Activated CD4-positive, alpha-beta T cell treated with anti-CD3 and anti-CD28 coated beads for 24 hours (primary cell): ENCODE data around the gene SPATA7.

Source experiments
- DNase-seq, 2 donors: peaks; one replicate each; pipeline ENCODE4 v3.0.0-alpha.2; 2020; ENCODE audit warnings: low read depth in 2 of 2

The SPATA7 gene

DNA sequence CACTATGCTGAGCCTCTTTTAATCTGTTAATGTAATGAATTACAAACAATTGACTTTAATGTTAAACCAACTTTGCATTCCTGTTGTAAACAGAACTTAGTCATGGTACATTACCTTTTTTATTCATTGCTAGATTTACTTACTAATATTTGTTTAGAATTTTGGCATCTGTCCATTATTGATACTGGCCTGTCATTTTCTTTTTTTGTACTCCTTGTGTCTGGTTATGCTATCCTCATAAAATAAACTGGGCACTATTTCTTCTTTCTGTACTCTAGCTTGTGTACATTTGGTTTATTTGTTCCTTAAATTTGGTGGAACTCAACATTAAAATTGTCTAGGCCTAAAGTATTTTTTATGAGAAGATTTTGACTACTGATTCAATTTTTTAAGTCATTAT, 32.1 kb downstream of the SPATA7 start:
- DNase-seq = no peak

DNA sequence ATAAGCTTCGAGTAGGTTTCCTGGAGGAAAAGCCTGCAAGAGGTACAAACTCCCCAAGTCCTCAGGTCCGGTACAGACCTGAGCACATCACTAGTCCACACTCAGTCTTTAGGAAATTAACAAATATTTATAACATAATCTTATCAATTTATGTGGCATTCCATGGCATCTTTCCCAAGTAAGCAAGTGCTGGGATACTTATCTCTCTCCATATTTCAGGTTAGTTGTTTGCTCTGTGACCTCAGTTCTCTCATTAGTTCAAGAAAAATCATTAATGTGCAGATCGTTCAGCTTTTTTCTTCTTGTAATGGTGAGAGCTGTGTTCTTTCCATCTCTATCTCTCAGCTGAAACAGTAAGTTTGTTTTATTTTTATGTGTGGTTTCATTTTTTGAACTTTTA, 34.7 kb downstream of the SPATA7 start:
- DNase-seq = no peak

DNA sequence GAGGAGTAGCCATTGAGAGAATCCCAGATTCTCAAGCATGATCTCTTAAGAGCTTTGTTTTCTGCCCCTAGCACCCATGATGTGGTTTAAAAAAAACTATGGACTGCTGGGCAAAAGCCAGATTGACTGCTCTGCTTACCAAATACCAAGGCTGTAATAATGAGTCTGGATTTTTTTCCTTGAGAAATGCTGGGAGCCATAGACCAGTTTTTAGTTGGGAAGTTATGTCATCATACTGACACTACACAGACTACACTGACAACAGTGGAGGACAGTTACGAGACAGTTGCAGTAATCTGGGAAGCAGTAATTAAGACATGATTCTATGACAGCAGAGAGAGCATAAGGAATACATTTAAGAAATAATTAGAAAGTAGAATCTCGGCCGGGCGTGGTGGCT, 35.8 kb downstream of the SPATA7 start:
- DNase-seq = no peak

- no peak for DNase-seq
Measured at GRCh38 chr14:88422047-88422446, 36.6 kb downstream of the SPATA7 start.

DNA sequence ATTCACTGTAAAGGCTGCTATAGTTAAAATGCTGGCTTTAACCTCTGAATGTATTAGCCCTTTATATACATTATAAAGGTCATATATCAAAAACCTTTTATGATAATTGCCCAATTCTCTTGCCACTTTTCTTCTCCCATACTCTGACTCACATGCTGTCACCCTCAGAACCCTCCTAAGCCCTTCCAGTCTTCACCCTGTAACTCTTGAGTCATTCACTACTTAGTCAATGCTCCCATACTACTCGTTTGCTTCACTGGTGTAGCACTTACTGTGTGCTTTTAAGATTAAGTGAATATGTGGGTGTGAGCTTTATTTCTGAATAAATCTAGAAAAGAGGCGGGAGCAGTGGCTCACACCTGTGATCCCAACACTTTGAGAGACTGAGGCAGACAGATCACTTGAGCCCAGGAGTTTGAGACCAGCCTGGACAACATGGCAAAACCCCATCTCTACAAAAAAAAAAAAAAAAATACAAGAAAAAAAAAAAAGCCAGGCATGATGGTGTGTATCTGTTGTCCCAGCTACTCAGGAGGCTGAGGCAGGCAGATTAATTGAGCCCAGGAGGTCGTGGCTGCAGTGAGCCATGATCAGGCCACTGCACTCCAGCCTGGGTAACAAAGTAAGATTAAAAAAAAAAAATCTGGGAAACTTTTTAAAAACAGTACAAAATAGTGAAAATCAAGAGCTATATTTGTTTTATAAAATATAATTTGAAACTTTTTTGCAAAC, 37.6 kb downstream of the SPATA7 start:
- DNase-seq = no peak

- no peak for DNase-seq
Measured at GRCh38 chr14:88424573-88424972, 39.1 kb downstream of the SPATA7 start.

DNA sequence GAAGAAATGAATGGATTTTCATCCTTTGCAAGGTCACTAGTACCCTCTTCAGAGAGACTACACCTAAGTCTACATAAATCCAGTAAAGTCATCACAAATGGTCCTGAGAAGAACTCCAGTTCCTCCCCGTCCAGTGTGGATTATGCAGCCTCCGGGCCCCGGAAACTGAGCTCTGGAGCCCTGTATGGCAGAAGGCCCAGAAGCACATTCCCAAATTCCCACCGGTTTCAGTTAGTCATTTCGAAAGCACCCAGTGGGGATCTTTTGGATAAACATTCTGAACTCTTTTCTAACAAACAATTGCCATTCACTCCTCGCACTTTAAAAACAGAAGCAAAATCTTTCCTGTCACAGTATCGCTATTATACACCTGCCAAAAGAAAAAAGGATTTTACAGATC, 40.8 kb downstream of the SPATA7 start:
- no peak for DNase-seq

GRCh38 chr14:88430976-88431375, 45.5 kb downstream of the SPATA7 start:
- DNase-seq = no peak

DNA sequence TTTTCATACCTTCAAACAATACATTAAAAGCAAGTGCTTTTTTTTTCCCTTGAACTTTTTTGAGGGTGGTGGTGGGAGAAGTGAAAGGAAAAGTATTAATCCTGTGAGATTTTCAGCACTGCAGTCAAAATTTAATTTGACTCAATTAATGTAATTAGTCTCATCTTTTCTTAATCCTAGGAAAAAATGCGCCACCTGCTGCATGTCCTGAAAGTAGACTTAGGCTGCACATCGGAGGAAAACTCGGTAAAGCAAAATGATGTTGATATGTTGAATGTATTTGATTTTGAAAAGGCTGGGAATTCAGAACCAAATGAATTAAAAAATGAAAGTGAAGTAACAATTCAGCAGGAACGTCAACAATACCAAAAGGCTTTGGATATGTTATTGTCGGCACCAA, 52.2 kb downstream of the SPATA7 start:
- no peak for DNase-seq

DNA sequence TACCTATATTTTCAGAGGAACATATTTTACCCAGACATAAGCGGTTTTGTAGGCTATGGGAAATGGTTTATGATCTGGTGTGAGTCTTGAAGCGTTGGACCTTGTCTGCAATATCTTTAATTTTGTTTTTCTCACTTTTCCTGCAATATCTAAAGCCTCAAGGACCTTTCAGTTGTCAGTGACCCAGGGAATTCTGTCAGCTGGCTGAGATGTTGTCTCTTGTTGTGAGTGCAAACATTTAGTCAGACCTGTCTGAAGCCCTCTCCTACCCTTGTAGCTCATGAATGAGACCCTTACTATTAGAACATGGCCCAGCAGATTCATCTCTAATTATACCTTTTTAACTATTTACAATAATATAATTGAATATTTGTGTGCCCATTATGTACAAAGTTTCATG, 53.6 kb downstream of the SPATA7 start:
- no peak for DNase-seq

DNA sequence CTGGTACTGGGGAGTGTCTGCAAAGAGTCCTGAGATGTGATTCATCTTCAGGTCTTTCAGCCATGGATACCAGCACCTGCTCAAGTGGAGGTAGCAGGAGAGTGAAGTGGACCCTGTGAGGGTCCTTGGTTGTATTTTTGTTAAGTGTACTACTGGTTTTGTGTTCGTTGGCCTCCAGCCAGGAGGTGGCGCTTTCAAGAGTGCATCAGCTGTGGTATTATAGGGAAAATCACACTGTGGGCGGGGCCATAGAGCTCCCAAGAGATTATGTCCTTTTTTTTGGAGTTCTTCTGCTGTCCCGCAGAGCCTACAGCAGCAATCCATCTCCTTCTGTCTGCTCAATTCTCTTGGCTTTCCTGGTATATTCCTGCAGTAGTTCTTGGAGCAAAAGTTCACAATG, 66.8 kb downstream of the SPATA7 start:
- no peak for DNase-seq

GRCh38 chr14:88454886-88455285, 69.4 kb downstream of the SPATA7 start:
- no peak for DNase-seq

DNA sequence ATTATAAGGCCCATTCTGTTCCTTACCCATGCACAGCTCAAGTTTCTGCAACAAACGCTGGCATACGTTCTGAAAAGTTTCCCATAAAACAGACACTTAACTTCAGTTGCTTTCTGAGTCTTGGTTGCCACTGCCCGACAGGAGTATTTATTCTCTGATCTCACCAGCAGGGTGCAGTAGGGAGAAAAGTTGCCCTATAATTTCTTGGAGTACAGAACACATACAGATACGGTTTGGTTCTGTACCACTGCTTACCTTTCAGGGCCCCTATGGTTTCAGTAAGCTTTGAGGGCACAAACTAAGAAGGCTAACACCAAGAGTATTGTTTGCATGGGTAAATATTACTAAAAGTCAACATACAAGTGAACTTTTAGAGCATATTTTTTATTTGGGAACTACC, 77.9 kb downstream of the SPATA7 start:
- DNase-seq = no peak

DNA sequence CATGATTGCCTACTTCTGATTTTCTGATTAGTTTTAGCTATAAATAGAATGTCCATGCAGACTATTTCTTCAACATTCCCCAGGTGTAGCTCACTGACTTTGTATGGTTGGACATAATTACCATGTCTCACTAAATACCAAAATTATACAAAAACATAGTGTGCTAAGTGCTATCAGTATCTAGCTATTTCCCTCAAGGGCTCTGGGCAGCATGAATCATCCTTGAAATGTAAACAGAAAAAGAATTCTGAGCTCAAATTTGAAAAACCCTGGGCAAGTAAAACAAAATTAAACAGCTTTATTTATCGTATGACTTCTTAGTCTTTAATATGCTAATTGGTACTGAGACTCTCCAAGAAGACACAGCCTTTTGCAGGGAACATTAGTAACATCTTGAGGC, 82.9 kb downstream of the SPATA7 start:
- DNase-seq = no peak

DNA sequence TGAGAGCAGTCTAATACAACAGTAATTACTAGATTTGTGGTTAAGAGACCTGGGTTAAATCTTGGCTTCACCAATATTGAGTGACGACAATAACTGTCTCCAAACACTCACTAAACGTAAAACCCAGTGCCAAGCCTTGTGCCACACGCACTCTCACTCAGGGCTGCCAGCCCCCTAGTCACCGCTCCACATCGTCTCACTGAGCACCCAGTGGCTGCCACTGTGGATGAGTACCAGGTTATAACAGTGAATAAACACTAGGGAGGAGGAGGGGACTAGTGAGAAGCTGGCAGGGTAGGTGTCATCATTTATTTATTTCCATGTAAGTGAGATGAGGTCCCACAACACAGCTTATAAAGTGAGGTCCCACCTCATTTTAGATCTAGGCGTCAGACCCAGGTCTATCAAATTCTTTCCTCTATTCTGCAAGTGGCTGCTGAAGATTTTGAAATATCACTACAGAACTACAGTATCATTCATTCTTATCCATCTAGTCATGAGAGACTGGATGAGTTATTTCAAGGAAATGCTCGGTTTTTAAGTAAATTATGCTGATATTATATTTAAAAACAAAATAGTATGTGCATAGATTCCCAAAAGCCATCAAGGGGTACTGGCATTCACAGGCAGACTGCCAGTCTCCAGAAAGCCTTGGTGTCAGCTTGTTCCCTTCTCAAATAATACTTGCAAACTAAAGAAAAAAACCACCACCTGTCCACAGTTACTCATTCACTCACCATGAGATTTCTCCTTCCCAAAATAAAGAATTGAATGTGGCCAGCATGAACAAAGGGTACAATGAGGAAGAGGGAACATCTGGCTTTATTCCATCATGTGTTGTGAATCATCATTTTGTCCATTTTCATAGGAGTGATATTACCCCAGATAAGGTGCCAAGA, 85.3 kb downstream of the SPATA7 start:
- DNase-seq = no peak

DNA sequence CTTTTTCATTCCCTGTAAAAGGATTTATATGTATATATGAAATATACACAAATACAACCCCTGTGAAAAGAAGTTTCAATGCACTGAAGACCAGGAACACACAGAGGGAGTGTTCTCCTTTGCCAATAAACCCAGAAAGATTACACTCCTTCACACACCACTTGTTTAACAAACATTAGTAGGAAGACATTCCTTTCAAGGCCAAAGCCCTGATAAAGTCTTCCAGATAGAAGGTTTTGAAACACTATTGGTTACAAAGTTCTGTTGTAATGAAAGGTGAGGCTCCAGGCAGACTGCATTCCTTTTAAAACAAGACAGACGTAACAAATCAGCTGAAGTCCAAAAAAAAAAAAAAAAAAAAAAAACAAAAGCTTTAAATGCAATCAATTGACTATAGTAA, 88.3 kb downstream of the SPATA7 start:
- DNase-seq = no peak

- no peak for DNase-seq
Measured at GRCh38 chr14:88476214-88476774, 90.8 kb downstream of the SPATA7 start.

DNA sequence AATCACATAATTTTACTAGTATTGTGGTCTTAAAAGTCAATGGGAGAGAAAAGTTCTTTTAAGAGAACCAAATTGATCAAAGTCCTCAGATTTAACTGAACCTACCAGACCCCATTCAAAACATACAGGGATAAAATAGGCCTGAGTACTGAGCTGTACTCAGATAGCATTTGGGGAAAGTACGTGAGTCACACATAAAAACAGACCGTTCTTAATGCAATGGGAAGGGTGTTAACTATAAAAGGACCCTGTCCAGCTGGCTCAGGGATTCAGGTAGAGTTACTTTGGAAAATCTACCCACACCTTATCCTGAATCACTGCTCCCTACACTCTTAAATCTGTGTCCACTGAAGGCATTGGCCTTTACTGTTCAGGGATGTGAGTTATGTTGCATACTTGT, 91.4 kb downstream of the SPATA7 start:
- DNase-seq = no peak

DNA sequence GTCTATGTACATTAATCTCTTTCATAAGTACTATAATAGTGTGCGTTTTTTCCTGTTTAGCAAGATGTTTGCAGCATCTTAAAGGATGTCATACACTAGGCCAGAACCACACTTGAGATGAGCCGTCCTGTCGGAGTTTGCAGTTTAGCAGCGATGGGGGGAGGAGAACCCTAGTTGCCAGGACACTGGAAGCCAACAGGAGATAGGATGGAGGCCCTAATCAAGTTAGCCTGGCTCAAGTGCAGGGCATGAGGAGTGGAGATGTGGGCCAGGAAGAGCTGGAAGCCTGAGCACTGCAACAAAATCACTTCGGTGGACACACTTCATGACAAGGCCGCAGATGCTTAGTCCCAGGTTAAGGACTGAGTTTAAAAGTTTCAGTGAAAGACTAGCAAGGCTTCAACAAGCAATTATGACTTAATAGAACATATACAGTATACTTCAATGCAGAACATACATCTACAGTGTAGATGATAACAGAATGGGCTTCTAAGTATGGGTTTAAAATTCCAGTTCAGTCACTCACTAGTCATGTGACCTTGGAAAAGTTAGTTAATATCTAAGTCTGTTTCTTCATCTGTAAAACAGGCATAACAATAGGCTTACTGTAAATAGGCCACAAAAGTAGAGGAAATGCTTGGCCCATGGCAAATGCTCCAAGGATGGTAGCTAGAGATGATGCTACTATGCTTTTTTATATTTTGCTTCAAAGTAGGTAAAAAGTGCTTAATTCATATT, 92.2 kb downstream of the SPATA7 start:
- no peak for DNase-seq

DNA sequence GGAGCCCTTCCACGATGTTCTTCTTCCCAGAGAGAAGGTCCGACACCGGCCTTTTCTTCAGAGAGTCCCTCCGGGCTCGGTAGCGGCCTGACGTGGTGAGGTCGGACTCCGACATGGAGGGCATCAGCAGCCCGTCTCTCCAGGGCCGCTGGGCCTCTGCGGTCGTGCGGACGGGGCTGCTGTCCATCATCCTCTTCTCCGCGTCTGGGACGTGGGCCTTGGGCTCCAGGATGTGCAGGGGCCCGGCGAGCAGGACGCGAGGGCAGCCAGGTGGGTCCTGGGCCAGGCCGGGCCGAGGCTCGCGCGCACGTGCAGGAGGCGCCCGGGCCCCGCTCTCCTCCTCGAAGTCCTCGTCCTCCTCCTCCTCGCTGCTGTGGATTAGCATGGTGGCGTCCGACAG, 93.5 kb downstream of the SPATA7 start:
- DNase-seq = no peak

GRCh38 chr14:88479574-88479987, 94.1 kb downstream of the SPATA7 start:
- DNase-seq = no peak

DNA sequence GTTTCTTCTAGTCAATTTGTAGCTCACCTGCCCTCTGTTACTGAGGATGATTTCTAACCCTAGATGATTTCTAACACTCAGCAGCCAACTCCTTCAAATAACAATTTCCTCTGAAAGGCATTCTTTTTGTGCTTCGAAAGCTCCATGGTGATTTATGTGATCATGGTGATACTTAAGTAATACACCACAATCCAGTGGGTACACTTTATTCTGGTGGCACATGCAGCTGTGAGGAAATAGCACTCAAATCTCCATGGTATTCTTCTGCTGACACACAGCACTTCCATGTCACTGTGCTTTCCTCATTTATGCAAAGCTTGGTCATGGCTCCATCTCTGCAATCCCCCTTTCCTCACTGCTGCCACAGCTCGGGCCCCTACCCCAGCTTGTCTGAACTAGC, 95.6 kb downstream of the SPATA7 start:
- DNase-seq = no peak
